Aorta (tissue), 5 donors: ENCODE measurements around the gene MYL9. TPM values are rescaled to one million over a fixed set of nuclear protein-coding genes. Genes with fewer than 3 reads are reported as not detected.

Source experiments
- ATAC-seq: fragments of 200-7000 bp; cut with Tn5 transposase; one replicate; pipeline ENCODE4 v1.9.1; 2022; ENCODE audit warnings: moderate library complexity; ENCODE audit not compliant: low FRiP score
- DNase-seq, 2 donors: peaks; one replicate each; pipeline ENCODE4 v3.0.0-alpha.2; 2020
- H3K27ac ChIP-seq, 2 donors: one replicate each; pipeline ENCODE4 v1.5.1; 2013; ENCODE audit warnings: low read length in 2 of 2, mild to moderate bottlenecking in 2 of 2, moderate library complexity in 2 of 2, control low read depth in 1 of 2, inconsistent platforms in 1 of 2, low read depth in 1 of 2
- H3K27me3 ChIP-seq, 2 donors: one replicate each; pipeline ENCODE4 v1.6.1; 2013; ENCODE audit warnings: control low read depth in 1 of 2, low read length in 1 of 2, mild to moderate bottlenecking in 1 of 2, moderate library complexity in 1 of 2; ENCODE audit not compliant: insufficient read depth in 2 of 2, control insufficient read depth in 1 of 2
- H3K36me3 ChIP-seq, 2 donors: one replicate each; pipeline ENCODE4 v1.6.1; 2013; ENCODE audit warnings: control low read depth in 1 of 2, low read length in 1 of 2, mild to moderate bottlenecking in 1 of 2; ENCODE audit not compliant: insufficient read depth in 2 of 2, control insufficient read depth in 1 of 2
- H3K4me1 ChIP-seq, 2 donors: one replicate each; pipeline ENCODE4 v1.6.1; 2013; ENCODE audit warnings: low read length in 2 of 2, control low read depth in 1 of 2, mild to moderate bottlenecking in 1 of 2, moderate library complexity in 1 of 2; ENCODE audit not compliant: insufficient read depth in 2 of 2, control insufficient read depth in 1 of 2
- H3K4me3 ChIP-seq, 2 donors: one replicate each; pipeline ENCODE4 v1.5.1; 2013; ENCODE audit warnings: low read length in 2 of 2, control low read depth in 1 of 2, mild to moderate bottlenecking in 1 of 2
- H3K9me3 ChIP-seq: one replicate; pipeline ENCODE4 v1.6.1; 2013; ENCODE audit warnings: mild to moderate bottlenecking, low read length; ENCODE audit not compliant: control insufficient read depth
- WGBS, 2 donors: extraction: QIAGEN DNeasy Blood & Tissue Kit; methylation state at CpG; one replicate each; pipeline ENCODE4 v1.1.7; 2013; 5-methylcytosine and 5-hydroxymethylcytosine counted together
- intact Hi-C, 2 donors: fragments of 100-400 bp; cut with DNase I; formaldehyde crosslinking; loops; one replicate each; pipeline versions ENCODE4 v1.14.2 to v1.15.0; 2022
- polyA plus RNA-seq, 2 donors: library from polyadenylated mRNA; stranded (reverse); fragments of 200-250 nt; gene quantifications; one replicate each; pipeline ENCODE4 v1.2.3, GENCODE V29; 2013
- total RNA-seq, 2 donors: library from RNA; stranded (reverse); fragmentation: NEBNext Ultra II Directional; extraction: Animal tissue kit (Norgen Biotek cat#: 25700); gene quantifications; one replicate each; pipeline ENCODE4 v1.2.1, GENCODE V29; 2021
- donor health status: healthy with polysubstance abuse.
- donor health status: Bipolar disorder and iron deficiency.
- donor health status: DM: no; HTN: no; CAD: no.
- donor health status: DM: no; HTN: no; CAD: no.
- donor health status: DM: yes; HTN: yes; CAD: no.

MYL9 gene
- total and polyA plus RNA-seq, 4 donors: 1,693 to 3,222 (median 2,353) TPM

GRCh38 chr20:36571564-36572504, 30.5 kb downstream of the MYL9 start:
- H3K27ac ChIP-seq: peak overlapping the region; percentile 12 to 46
- H3K27me3 ChIP-seq: no peaks in the 10 kb centered on the region
- DNase-seq: no peak
- intact Hi-C loops: loop anchor here in 1 of 2 donors (5.0 kb wide), 1 partner anchor 35 kb away; the partner anchor contains the start of gene RAB5IF
- 75 to 77% methylated on average over 17 of the region's 17 CpGs for WGBS, 2 donors
- no peaks in the 10 kb centered on the region for H3K4me1 ChIP-seq
- no peak for ATAC-seq
- H3K4me3 ChIP-seq: no peak overlapping the region
- H3K9me3 ChIP-seq: no peaks in the 10 kb centered on the region
- H3K36me3 ChIP-seq: no peaks in the 10 kb centered on the region

GRCh38 chr20:36572701-36573102, 31.4 kb downstream of the MYL9 start:
- WGBS, 2 donors: 22 to 23% methylated on average over 20 of the region's 20 CpGs
- intact Hi-C loops: loop anchor here in 1 of 2 donors (5.0 kb wide), 1 partner anchor 35 kb away; the partner anchor contains the start of gene RAB5IF

DNA sequence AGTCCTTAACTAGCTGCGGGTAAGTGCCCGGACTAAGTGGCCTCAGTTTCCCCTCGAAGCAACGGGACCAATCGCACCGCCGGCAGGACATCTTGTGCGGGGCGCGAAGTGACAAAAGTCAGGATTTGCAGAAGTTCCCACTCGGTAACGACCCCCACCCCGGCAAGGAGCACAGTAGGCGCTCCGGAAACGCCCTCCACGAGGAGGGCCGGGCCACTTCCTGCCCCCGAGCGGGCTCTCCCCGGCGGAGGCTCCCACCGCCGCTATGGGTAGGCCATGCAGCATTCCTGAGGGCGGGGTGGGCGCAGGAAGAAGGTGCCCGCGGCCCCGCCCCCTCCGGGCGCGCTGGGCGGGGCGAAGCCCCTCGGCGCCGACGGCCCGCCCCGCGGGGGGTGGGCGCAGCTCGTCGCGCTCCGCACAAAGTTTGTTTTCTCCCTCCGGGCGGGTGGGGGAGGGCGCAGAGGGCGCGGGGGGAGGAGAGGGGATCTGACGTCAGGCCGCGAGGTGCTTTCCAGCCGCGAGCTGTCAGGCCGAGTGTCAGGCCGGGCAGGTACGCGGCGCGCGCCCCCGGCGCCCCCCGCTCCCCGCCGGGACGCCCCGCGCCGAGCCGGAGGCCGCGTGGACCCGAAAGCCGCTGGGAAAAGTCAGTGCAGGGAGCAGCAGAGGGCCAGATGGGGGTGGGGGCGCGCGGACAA, 31.9 kb downstream of the MYL9 start, which contains the start of gene TGIF2:
TSS of gene TGIF2 (plus strand) at position 495 of the 695 bp plus-strand sequence. CDS start 5,178 bp downstream, outside the sequence.
- peak; percentile 88 to 94 for DNase-seq
- no peaks in the 10 kb centered on the region for H3K9me3 ChIP-seq
- H3K27ac ChIP-seq: peak within 1 kb of the TSS; percentile 46
- no peaks in the 10 kb centered on the region for H3K4me1 ChIP-seq
- H3K4me3 ChIP-seq: peak within 1 kb of the TSS; percentile 48 to 69
- no peaks in the 10 kb centered on the region for H3K36me3 ChIP-seq
- peak; percentile 92 for ATAC-seq
- 3% methylated on average over 46 to 80 of the region's 80 CpGs for WGBS, 2 donors
- H3K27me3 ChIP-seq: no peaks in the 10 kb centered on the region
- intact Hi-C loops: loop anchor here in 1 of 2 donors (5.0 kb wide), 1 partner anchor 34 kb away; the partner anchor contains the start of gene RAB5IF

More at GRCh38 chr20:36572701-36573102, 31.4 kb downstream of the MYL9 start:
- H3K36me3 ChIP-seq: no peaks in the 10 kb centered on the region
- H3K27ac ChIP-seq: peak overlapping the region; percentile 46
- no peak overlapping the region for H3K4me3 ChIP-seq
- no peaks in the 10 kb centered on the region for H3K9me3 ChIP-seq
- ATAC-seq (peak; percentile 20), DNase-seq (no peak)
- no peaks in the 10 kb centered on the region for H3K4me1 ChIP-seq
- no peaks in the 10 kb centered on the region for H3K27me3 ChIP-seq

GRCh38 chr20:36573798-36574365, 32.6 kb downstream of the MYL9 start:
- ATAC-seq: peak; percentile 4
- DNase-seq: peak; percentile 65 to 83
- intact Hi-C loops: loop anchor here in 1 of 2 donors (5.0 kb wide), 1 partner anchor 33 kb away; the partner anchor contains the start of gene RAB5IF

GRCh38 chr20:36574366-36575135, 33.2 kb downstream of the MYL9 start:
- WGBS, 2 donors: 0 to 1% methylated on average over 44 to 65 of the region's 69 CpGs
- Histone ChIP-seq H3K27ac (peak overlapping the region in 1 of 2 donors; percentile 30), H3K27me3 (no peaks in the 10 kb centered on the region), H3K4me3 (peak overlapping the region; percentile 48 to 69), H3K4me1 (no peaks in the 10 kb centered on the region), H3K36me3 (no peaks in the 10 kb centered on the region), H3K9me3 (no peaks in the 10 kb centered on the region)
- DNase-seq (peak; percentile 58 to 86), ATAC-seq (peak; percentile 55)
- intact Hi-C loops: loop anchor here in 1 of 2 donors (5.0 kb wide), 1 partner anchor 33 kb away; the partner anchor contains the start of gene RAB5IF

More at GRCh38 chr20:36573798-36574365, 32.6 kb downstream of the MYL9 start:
- H3K4me1 ChIP-seq: no peaks in the 10 kb centered on the region
- peak overlapping the region; percentile 48 to 69 for H3K4me3 ChIP-seq
- no peaks in the 10 kb centered on the region for H3K27me3 ChIP-seq
- 0 to 1% methylated on average over 29 to 53 of the region's 53 CpGs for WGBS, 2 donors
- H3K9me3 ChIP-seq: no peaks in the 10 kb centered on the region
- H3K36me3 ChIP-seq: no peaks in the 10 kb centered on the region
- peak overlapping the region in 1 of 2 donors; percentile 39 for H3K27ac ChIP-seq

- Histone ChIP-seq H3K9me3 (no peaks in the 10 kb centered on the region), H3K36me3 (peaks cover 0 to 1% of the 10 kb centered on the region in 2 donors), H3K4me1 (no peaks in the 10 kb centered on the region), H3K27me3 (no peaks in the 10 kb centered on the region), H3K27ac (no peak overlapping the region), H3K4me3 (no peak overlapping the region)
- WGBS, 2 donors: 38 to 50% methylated on average over 1 of the region's 1 CpG
- intact Hi-C loops: no loop called here
- ATAC-seq (no peak), DNase-seq (no peak)
Measured at GRCh38 chr20:36576081-36576445, 34.7 kb downstream of the MYL9 start.

DNA sequence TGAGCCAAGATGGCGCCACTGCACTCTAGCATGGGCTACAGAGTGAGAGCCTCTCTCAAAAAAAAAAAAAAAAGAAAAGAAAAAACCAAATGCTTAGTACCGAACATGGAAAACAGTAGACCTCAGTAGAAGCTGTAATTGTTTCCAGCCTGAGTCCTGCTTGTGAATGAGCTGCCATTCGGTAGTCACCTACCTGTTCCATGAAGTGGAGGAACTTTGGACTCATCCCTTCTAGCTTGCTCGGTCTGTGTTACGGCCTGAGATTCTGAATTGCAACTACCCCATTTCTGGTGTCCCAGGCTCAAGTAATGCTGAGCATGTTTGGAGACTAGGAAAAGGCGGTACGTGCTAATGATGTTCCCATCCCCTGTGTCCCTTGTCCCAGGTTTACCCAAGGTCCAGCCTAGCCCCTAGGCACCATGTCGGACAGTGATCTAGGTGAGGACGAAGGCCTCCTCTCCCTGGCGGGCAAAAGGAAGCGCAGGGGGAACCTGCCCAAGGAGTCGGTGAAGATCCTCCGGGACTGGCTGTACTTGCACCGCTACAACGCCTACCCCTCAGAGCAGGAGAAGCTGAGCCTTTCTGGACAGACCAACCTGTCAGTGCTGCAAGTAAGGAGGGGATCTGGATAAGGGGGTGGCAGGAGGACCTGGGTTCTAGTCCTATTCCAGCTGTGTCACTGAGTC, 37.2 kb downstream of the MYL9 start:
- Histone ChIP-seq H3K9me3 (no peaks in the 10 kb centered on the region), H3K27ac (no peak overlapping the region), H3K27me3 (no peaks in the 10 kb centered on the region), H3K4me1 (no peaks in the 10 kb centered on the region), H3K36me3 (peaks cover 0 to 2% of the 10 kb centered on the region in 2 donors), H3K4me3 (no peak overlapping the region)
- WGBS, 2 donors: 97 to 98% methylated on average over 15 of the region's 15 CpGs
- intact Hi-C loops: no loop called here
- no peak for DNase-seq
- no peak for ATAC-seq
